SK-N-MC (cell line): ENCODE results near the gene ADGRG3.

Source experiments
- DNase-seq: peaks from one replicate; pipeline ENCODE4 v3.0.0-alpha.2; 2011; ENCODE audit warnings: low read depth, low spot score
- H3K27ac ChIP-seq: fragments of 200-600 bp; sonication (generic); 2 replicates; pipeline ENCODE4 v1.5.1; 2016; ENCODE audit warnings: mixed run types
- H3K36me3 ChIP-seq: fragments of 200-600 bp; sonication (generic); 2 replicates; pipeline ENCODE4 v1.6.1; 2017; ENCODE audit warnings: antibody characterized with exemption, low read length, mixed read lengths; ENCODE audit not compliant: insufficient read depth
- H3K4me3 ChIP-seq: fragments of 200-600 bp; sonication (generic); 2 replicates; pipeline ENCODE4 v1.5.1; 2016
- H3K9ac ChIP-seq: fragments of 200-600 bp; sonication (generic); 2 replicates; pipeline ENCODE4 v1.8.0; 2017; ENCODE audit warnings: mixed run types, mixed read lengths; ENCODE audit not compliant: insufficient read length
- H3K9me3 ChIP-seq: fragments of 200-600 bp; sonication (generic); 2 replicates; pipeline ENCODE4 v1.6.1; 2017; ENCODE audit warnings: low read depth, mild to moderate bottlenecking, antibody characterized with exemption, low read length, moderate library complexity, mixed read lengths
- EZH2 ChIP-seq: fragments of 200-600 bp; sonication (generic); IDR thresholded peaks from one replicate; pipeline ENCODE4 v1.6.1; 2017; ENCODE audit warnings: antibody characterized with exemption
- FOXP2 ChIP-seq: optimal IDR thresholded peaks from 2 replicates; pipeline ENCODE3; 2011; ENCODE audit warnings: mild to moderate bottlenecking, moderate library complexity; ENCODE audit not compliant: insufficient read depth; ENCODE audit errors: extremely low read length, control extremely low read depth
- POLR2AphosphoS5 ChIP-seq: IDR thresholded peaks from 2 replicates; pipeline ENCODE4 v1.6.1; 2012; ENCODE audit warnings: mild to moderate bottlenecking, low read depth, low read length, borderline replicate concordance

The ADGRG3 gene

DNA sequence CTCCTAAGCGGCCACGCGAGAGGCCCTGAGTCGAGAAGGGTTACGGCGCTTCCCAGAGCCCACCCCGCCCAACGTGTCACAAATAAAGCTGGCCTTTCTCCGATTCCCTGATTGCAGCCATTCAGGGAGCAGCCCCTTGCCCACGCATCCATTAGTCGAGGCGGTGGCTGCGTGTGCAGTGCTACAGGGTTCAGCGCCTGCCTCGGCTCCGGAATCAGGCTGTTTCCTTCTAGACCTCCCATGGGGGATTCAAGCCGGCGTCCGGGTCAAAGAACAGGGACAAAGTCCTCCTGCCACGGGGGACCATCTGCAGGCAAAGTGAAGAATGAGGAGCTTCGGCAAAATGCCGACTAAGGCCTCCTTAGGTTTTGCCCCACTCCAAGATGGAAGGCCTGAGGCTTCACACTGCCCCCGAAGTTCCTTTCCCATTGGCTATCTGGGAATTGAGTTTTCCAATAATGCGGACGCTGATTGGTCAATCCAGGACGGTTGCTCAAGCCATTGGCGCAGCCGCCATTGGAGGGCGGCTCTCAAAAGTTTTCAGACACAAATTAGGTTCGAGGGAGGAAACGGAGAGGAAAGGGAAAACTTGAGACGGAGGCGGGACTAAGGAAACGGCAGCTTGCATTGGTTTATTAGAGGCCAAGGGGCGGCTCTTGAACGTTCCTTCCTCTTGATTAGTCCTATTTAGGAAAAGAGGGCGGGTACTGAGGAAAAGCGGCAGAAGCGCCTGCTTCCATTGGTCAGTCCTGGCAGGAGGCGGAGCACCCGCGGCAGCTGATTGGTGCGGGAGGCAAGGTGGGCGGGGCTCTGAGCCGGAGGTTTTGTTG lies 67.0 kb downstream of the ADGRG3 start:
- H3K9ac ChIP-seq, result peak overlapping the region; percentile 70
- no peaks in the 10 kb centered on the region for H3K36me3 ChIP-seq
- H3K4me3 ChIP-seq, result peak overlapping the region; percentile 82
- H3K9me3 ChIP-seq, result no peaks in the 10 kb centered on the region
- DNase-seq, result peak; percentile 97
- peak; percentile 49; the same call in 1 of the 2 replicates for TF ChIP-seq POLR2AphosphoS5
- no peak for TF ChIP-seq EZH2
- TF ChIP-seq FOXP2, result no peak
- H3K27ac ChIP-seq, result peak overlapping the region; percentile 71; the same call in 1 of the 2 replicates

DNA sequence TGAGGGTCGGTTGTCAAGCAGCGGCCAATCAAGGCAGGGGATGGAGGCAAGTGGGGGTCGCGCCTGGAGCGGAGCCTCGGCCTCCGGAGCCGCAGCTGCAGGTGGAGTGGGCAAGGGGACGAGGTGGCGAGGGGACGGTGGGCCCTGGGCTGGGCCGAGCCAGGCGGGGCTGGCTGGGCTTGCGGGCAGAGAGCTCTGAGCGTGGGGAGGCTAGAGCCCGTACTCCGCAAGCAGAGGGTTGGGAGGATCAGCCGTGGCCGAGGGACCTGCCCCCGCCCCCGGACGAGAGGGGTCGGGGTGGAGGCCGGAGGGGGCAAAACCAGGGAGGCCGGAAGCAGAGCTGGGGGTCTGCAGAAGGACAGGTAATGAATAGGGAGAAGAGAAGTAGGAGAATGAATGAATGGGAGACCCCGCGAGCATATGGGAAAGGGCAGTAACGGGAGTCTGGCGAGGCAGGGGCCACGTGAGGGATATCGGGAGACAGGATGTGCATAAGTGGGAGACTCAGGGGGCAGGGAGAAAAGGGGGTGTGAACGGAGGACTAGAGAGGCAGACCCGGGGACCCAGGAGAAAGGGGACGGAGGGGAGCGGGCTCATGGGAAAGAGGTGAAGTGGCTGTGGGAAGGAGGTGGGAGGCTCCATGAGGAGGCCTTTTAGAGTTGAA lies 67.8 kb downstream of the ADGRG3 start, which contains the start of gene KATNB1:
TSS of gene KATNB1 (plus strand) at position 16 of the 664 bp plus-strand sequence. CDS start 1,474 bp downstream, outside the sequence.
- peak within 1 kb of the TSS; percentile 82 for H3K4me3 ChIP-seq
- H3K9me3 ChIP-seq, result no peaks in the 10 kb centered on the region
- H3K36me3 ChIP-seq, result no peaks in the 10 kb centered on the region
- no peak for DNase-seq
- H3K27ac ChIP-seq, result peak within 1 kb of the TSS; percentile 71; the same call in 1 of the 2 replicates
- peak within 1 kb of the TSS; percentile 70 for H3K9ac ChIP-seq
- no peak for TF ChIP-seq FOXP2
- peak; percentile 26; the same call in 1 of the 2 replicates for TF ChIP-seq POLR2AphosphoS5

DNA sequence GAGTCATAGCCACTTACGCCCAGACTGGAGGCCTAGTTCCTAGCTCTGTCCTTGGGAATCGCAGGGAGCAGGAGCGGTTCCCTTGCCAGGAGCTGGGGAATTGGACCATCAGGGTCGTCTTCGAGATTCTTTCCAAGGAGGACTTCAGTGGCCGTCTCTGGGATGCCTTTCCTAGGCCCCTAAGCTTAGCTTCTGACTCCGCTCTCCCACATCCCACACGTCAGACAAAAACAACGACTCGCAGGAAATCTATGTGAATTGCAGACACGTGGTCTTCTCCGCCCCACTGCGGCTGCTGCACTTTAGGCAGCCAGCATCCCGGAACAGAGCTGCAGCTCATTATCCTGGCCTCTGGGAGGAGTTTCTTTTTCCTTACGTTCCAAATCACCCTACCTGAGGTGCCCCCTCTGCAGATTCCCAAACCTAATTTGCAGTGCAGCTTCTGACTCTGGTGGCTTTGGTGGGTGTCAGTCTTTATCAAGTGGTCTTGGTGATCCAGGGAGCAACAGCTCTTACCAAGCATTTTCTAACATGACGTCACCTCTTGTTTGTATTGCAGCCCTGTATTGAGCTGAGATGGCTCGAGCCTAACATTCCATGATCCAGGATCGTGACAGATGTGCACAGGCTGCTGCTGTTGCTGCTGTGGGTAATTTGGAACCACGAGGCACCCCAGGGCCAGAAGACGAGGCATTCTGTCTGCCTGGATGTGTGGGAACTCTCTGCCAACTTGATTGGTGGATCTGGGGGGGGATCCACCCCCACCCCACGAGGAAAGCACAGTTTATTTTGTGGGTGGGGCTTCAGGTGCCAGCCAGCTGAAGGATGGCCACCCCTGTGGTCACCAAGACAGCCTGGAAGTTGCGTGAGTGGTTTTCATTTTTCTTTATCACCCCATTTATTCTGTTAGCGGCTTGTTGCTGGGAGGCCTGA lies 68.6 kb downstream of the ADGRG3 start:
- no peaks in the 10 kb centered on the region for H3K36me3 ChIP-seq
- DNase-seq, result no peak
- H3K27ac ChIP-seq, result no peak overlapping the region
- peak overlapping the region; percentile 69 for H3K9ac ChIP-seq
- peak overlapping the region; percentile 82 for H3K4me3 ChIP-seq
- H3K9me3 ChIP-seq, result no peaks in the 10 kb centered on the region
- no peak for TF ChIP-seq POLR2AphosphoS5
- no peak for TF ChIP-seq EZH2
- TF ChIP-seq FOXP2, result no peak

DNA sequence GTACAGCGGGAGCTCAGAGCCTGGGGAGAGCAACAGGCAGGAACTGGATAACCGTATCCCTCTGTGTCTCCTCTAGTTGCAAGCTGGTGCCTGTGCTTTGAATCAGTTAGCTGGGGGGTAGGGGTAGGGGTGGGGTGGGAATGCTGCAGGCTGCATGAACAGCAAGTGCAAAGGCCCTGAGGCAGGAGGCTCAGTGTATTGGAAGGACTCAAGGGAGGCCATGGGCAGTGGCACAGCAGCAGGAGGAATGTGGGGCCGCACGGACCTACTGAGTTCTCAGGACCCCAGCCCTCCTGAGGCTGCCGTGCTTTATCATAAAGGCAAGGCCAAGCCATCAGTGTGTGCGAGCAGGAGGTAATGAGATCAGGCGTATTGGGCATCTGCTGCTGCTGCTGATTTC lies 70.7 kb downstream of the ADGRG3 start:
- DNase-seq, result no peak
- no peak for TF ChIP-seq EZH2
- TF ChIP-seq POLR2AphosphoS5, result no peak
- TF ChIP-seq FOXP2, result no peak
- H3K9ac ChIP-seq, result no peak overlapping the region
- H3K4me3 ChIP-seq, result no peak overlapping the region
- H3K9me3 ChIP-seq, result no peaks in the 10 kb centered on the region
- H3K36me3 ChIP-seq, result no peaks in the 10 kb centered on the region
- no peak overlapping the region for H3K27ac ChIP-seq
